Panc1 (cell line): ENCODE data around the gene CCDC88A. TPM values are rescaled to one million over a fixed set of nuclear protein-coding genes. Genes with fewer than 3 reads are reported as not detected.

Experiments used
- ATAC-seq: fragments of 200-7000 bp; cut with Tn5 transposase; 2 replicates; pipeline ENCODE4 v1.9.1; 2020; ENCODE audit warnings: mild to moderate bottlenecking, moderate library complexity
- BruUV-seq: library from RNA; stranded (reverse); fragments of 400-500 nt; replicated peaks from 2 replicates; lab custom pipeline; 2021; lab: Mats Ljungman, UMichigan
- CTCF ChIA-PET: fragments of 300-600 bp; sonication (Branson Sonifier 250); formaldehyde crosslinking; loops from one replicate; lab custom pipeline; 2022; ENCODE audit warnings: antibody characterized with exemption; lab: Charles Lee
- POLR2A ChIA-PET: fragments of 300-600 bp; sonication (Branson Sonifier 250); formaldehyde crosslinking; loops from one replicate; lab custom pipeline; 2022; ENCODE audit warnings: antibody characterized with exemption; lab: Charles Lee
- DNase-seq: peaks from one replicate; pipeline ENCODE4 v3.0.0-alpha.2; 2010; ENCODE audit warnings: low read depth, low spot score
- H3K27ac ChIP-seq: 2 replicates; pipeline ENCODE4 v1.5.1; 2011; ENCODE audit warnings: mild to moderate bottlenecking, low read length, inconsistent platforms
- H3K27me3 ChIP-seq: fragments of 200-500 bp; sonication (Bioruptor generic); 2 replicates; pipeline ENCODE4 v1.6.0; 2014; ENCODE audit warnings: low read length, inconsistent platforms; ENCODE audit not compliant: control insufficient read depth, insufficient read depth
- H3K36me3 ChIP-seq: fragments of 200-500 bp; sonication (Bioruptor generic); 2 replicates; pipeline ENCODE4 v1.5.1; 2014; ENCODE audit warnings: inconsistent platforms, mild to moderate bottlenecking, low read length, moderate library complexity; ENCODE audit not compliant: control insufficient read depth, insufficient read depth
- H3K4me1 ChIP-seq: 2 replicates; pipeline ENCODE4 v1.5.1; 2011; ENCODE audit warnings: inconsistent platforms, mild to moderate bottlenecking, low read length, moderate library complexity; ENCODE audit not compliant: control insufficient read depth, insufficient read depth
- H3K4me3 ChIP-seq, 2 experiments: 2 replicates each; pipeline ENCODE4 v1.5.1; 2011 to 2012; ENCODE audit warnings: low read depth in 2 of 2, low read length in 2 of 2, mild to moderate bottlenecking in 2 of 2, inconsistent platforms in 1 of 2, moderate library complexity in 1 of 2
- H3K9me3 ChIP-seq: fragments of 200-500 bp; sonication (Bioruptor generic); 2 replicates; pipeline ENCODE4 v1.5.1; 2014; ENCODE audit warnings: low read depth, mild to moderate bottlenecking, inconsistent platforms, low read length, moderate library complexity; ENCODE audit not compliant: control insufficient read depth, insufficient read depth
- CTCF ChIP-seq: fragments of 450-650 bp; IDR thresholded peaks from 2 replicates; pipeline ENCODE4 v1.5.1; 2017; ENCODE audit warnings: mild to moderate bottlenecking
- POLR2AphosphoS5 ChIP-seq: IDR thresholded peaks from 2 replicates; pipeline ENCODE4 v1.6.1; 2012; ENCODE audit warnings: mild to moderate bottlenecking, low read depth, low read length, moderate library complexity
- REST ChIP-seq, 2 experiments: IDR thresholded peaks; 2 replicates each; pipeline ENCODE4 v1.6.1; 2011 to 2012; ENCODE audit warnings: low read depth in 2 of 2, control low read depth in 1 of 2, low read length in 1 of 2, mild to moderate bottlenecking in 1 of 2, moderate library complexity in 1 of 2; ENCODE audit not compliant: insufficient read depth in 1 of 2
- SIN3A ChIP-seq: IDR thresholded peaks from 2 replicates; pipeline ENCODE4 v1.6.1; 2012; ENCODE audit warnings: low read depth, mild to moderate bottlenecking, low read length, moderate library complexity, borderline replicate concordance; ENCODE audit not compliant: insufficient read depth
- TCF7L2 ChIP-seq: IDR thresholded peaks from 2 replicates; pipeline ENCODE4 v1.6.1; 2011; ENCODE audit warnings: mild to moderate bottlenecking, low read depth, low read length, inconsistent platforms
- in situ Hi-C: cut with HindIII; loops from 2 replicates; pipeline ENCODE4 v1.10.0; 2016; ENCODE audit warnings: low sequenced_read_pairs, low pct_unique_long_range_greater_than_20kb
- intact Hi-C: fragments of 100-400 bp; cut with micrococcal nuclease; formaldehyde crosslinking; loops from one replicate; pipeline ENCODE4 v1.10.0; 2022; ENCODE audit not compliant: unreplicated experiment
- total RNA-seq: library from RNA; stranded (reverse); gene quantifications from one replicate; pipeline ENCODE4 v1.2.1, GENCODE V29; 2021; ENCODE audit not compliant: unreplicated experiment

CCDC88A gene
- total RNA-seq, 1 experiment from 2014 or later: 99.8 TPM

DNA sequence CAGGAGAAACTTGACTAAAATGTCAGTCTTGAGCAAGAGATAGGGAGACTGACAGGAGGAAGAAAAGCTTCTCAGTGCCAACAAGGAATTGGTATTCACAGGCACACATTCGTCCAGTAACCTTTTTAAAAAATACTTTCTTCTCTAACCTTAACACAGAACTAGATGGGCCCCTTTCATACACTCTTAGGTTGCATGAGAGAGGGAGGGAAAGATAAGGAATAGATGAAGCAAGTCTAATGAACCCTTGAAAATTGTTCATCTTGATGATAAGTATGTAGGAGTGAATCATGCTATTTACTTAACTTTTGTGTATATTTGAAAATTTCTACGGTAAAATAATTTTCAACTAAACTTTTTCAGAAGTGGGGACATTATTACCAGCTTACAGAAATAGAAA is 42.0 kb upstream of the CCDC88A start:
- DNase-seq: no peak
- intact Hi-C loops (no loop called here), in situ Hi-C loops (no loop called here)
- CTCF ChIA-PET: no interaction called here
- ATAC-seq: no peak
- Histone ChIP-seq H3K27me3 (0 out of 2 replicates have a peak, but pooled peaks cover 5% of the 10 kb centered on the region), H3K4me3 (no peak overlapping the region), H3K27ac (no peak overlapping the region), H3K36me3 (no peaks in the 10 kb centered on the region), H3K9me3 (no peaks in the 10 kb centered on the region), H3K4me1 (no peaks in the 10 kb centered on the region)
- BruUV-seq: no TSS peak
- TF ChIP-seq CTCF: no peak
- TF ChIP-seq REST (IDR thresholded peaks at IDR 0.05; ENCODE audit: insufficient read depth in 1 of 2, low read depth in 2 of 2, low read length in 1 of 2): no peak
- no peak for TF ChIP-seq POLR2AphosphoS5
- TF ChIP-seq TCF7L2: no peak
- no peak for TF ChIP-seq SIN3A
- POLR2A ChIA-PET: no interaction called here

- Histone ChIP-seq H3K27me3 (0 out of 2 replicates have a peak, but pooled peaks cover 5% of the 10 kb centered on the region), H3K27ac (no peak overlapping the region), H3K36me3 (no peaks in the 10 kb centered on the region), H3K4me1 (no peaks in the 10 kb centered on the region), H3K4me3 (no peak overlapping the region), H3K9me3 (no peaks in the 10 kb centered on the region)
- ChIA-PET POLR2A (no interaction called here), CTCF (no interaction called here)
- in situ Hi-C loops (no loop called here), intact Hi-C loops (no loop called here)
- DNase-seq (no peak), ATAC-seq (no peak)
- no TSS peak for BruUV-seq
- TF ChIP-seq TCF7L2: no peak
- TF ChIP-seq POLR2AphosphoS5: no peak
- TF ChIP-seq CTCF: no peak
- no peak for TF ChIP-seq SIN3A
- TF ChIP-seq REST (IDR thresholded peaks at IDR 0.05; ENCODE audit: insufficient read depth in 1 of 2, low read depth in 2 of 2, low read length in 1 of 2): no peak
Measured at GRCh38 chr2:55460562-55460961, 40.9 kb upstream of the CCDC88A start.
